Thyroid gland (tissue), 4 donors: ENCODE measurements around the gene LATS1.

Source experiments
- CTCF ChIP-seq, 6 experiments: fragments of 200-600 bp in 3 of 6; fragments of 450-650 bp in 3 of 6; sonication (generic) in 3 of 6; IDR thresholded peaks; one replicate each; pipeline ENCODE4 v1.5.1; 2016 to 2019; ENCODE audit warnings: antibody characterized with exemption in 6 of 6, mild to moderate bottlenecking in 2 of 6, inconsistent platforms in 1 of 6, moderate library complexity in 1 of 6
- POLR2A ChIP-seq, 2 donors: fragments of 450-650 bp; IDR thresholded peaks; one replicate each; pipeline ENCODE4 v1.6.1; 2017; ENCODE audit warnings: antibody characterized with exemption in 2 of 2, mild to moderate bottlenecking in 2 of 2, moderate library complexity in 1 of 2

GRCh38 chr6:149698175-149698574 is 19.7 kb downstream of the LATS1 start:
- TF ChIP-seq POLR2A (IDR thresholded peaks at IDR 0.05) (no peak), CTCF (IDR thresholded peaks at IDR 0.05) (no peak)
